Effector CD8-positive, alpha-beta T cell (primary cell): ENCODE measurements around the gene GNB1L.
"Not testable (repeated sequence)": the region's sequence is repeated elsewhere in the genome, so short reads cannot be mapped to it uniquely, and the experiment has no call there.

Experiments used
- DNase-seq: peaks from one replicate; lab custom pipeline; 2025; lab: John Stamatoyannopoulos, UW

GNB1L gene

GRCh38 chr22:19843857-19844376 lies 10.8 kb downstream of the GNB1L start:
- no peak for DNase-seq

- no peak for DNase-seq
Observed at GRCh38 chr22:19843107-19843856, 11.4 kb downstream of the GNB1L start.

GRCh38 chr22:19842393-19843106 lies 12.1 kb downstream of the GNB1L start:
- DNase-seq = no peak

GRCh38 chr22:19841641-19842392 lies 12.9 kb downstream of the GNB1L start:
- no peak for DNase-seq

GRCh38 chr22:19840955-19841640 lies 13.6 kb downstream of the GNB1L start:
- DNase-seq = no peak

- DNase-seq = no peak
Observed at GRCh38 chr22:19840059-19840458, 14.6 kb downstream of the GNB1L start.

GRCh38 chr22:19837915-19838314 lies 16.8 kb downstream of the GNB1L start:
- no peak for DNase-seq

- DNase-seq = no peak
Observed at GRCh38 chr22:19836512-19836911, 18.2 kb downstream of the GNB1L start.

- no peak for DNase-seq
Observed at GRCh38 chr22:19834599-19834998, 20.1 kb downstream of the GNB1L start.

- not testable (repeated sequence) for DNase-seq
Observed at GRCh38 chr22:19833327-19833726, 21.3 kb downstream of the GNB1L start.

GRCh38 chr22:19832476-19833108 lies 22.1 kb downstream of the GNB1L start:
- no peak for DNase-seq

GRCh38 chr22:19831979-19832378 lies 22.7 kb downstream of the GNB1L start:
- not testable (repeated sequence) for DNase-seq

GRCh38 chr22:19831016-19831415 lies 23.7 kb downstream of the GNB1L start:
- DNase-seq = no peak

GRCh38 chr22:19828035-19828401 lies 26.7 kb downstream of the GNB1L start:
- no peak for DNase-seq

GRCh38 chr22:19827341-19828034 lies 27.2 kb downstream of the GNB1L start:
- DNase-seq = no peak

- DNase-seq = no peak
Observed at GRCh38 chr22:19826619-19826950, 28.1 kb downstream of the GNB1L start.

- no peak for DNase-seq
Observed at GRCh38 chr22:19825904-19826618, 28.6 kb downstream of the GNB1L start.

GRCh38 chr22:19824926-19825339 lies 29.7 kb downstream of the GNB1L start:
- DNase-seq = no peak

GRCh38 chr22:19824212-19824925 lies 30.3 kb downstream of the GNB1L start:
- DNase-seq = no peak

- DNase-seq = no peak
Observed at GRCh38 chr22:19823902-19824211, 30.8 kb downstream of the GNB1L start.
